Gastrocnemius medialis (tissue), 4 donors: Measurements from ENCODE around the gene ARF1. TPM values are rescaled to one million over a fixed set of nuclear protein-coding genes. Genes with fewer than 3 reads are reported as not detected.

Experiments used
- ATAC-seq, 2 donors: fragments of 150-250 bp; one replicate each; pipeline ENCODE4 v1.9.1; 2016
- DNase-seq, 2 donors: peaks; one replicate each; pipeline ENCODE4 v3.0.0-alpha.2; 2019
- H3K27ac ChIP-seq, 4 donors: fragments of 200-600 bp; sonication (generic); 1 replicate in 1 of 4; 2 replicates in 3 of 4; pipeline ENCODE4 v1.5.1; 2016 to 2018; ENCODE audit warnings: mild to moderate bottlenecking in 2 of 4, moderate library complexity in 1 of 4
- H3K27me3 ChIP-seq, 3 donors: fragments of 200-600 bp; sonication (generic) in 2 of 3; 1 replicate in 1 of 3; 2 replicates in 2 of 3; pipeline versions ENCODE4 v1.5.1 to v1.6.0; 2016 to 2019; ENCODE audit warnings: mild to moderate bottlenecking in 1 of 3, moderate library complexity in 1 of 3
- H3K36me3 ChIP-seq, 2 donors: fragments of 200-600 bp; sonication (generic) in 1 of 2; one replicate each; pipeline ENCODE4 v1.5.1; 2017 to 2018
- H3K4me1 ChIP-seq, 2 donors: fragments of 200-600 bp; sonication (generic) in 1 of 2; one replicate each; pipeline ENCODE4 v1.5.1; 2016 to 2017; ENCODE audit warnings: mild to moderate bottlenecking in 2 of 2
- H3K4me3 ChIP-seq, 4 donors: fragments of 200-600 bp; sonication (generic) in 3 of 4; 1 replicate in 1 of 4; 2 replicates in 3 of 4; pipeline ENCODE4 v1.5.1; 2016 to 2019; ENCODE audit warnings: mild to moderate bottlenecking in 2 of 4
- H3K9me3 ChIP-seq, 3 donors: fragments of 200-600 bp; sonication (generic) in 2 of 3; 1 replicate in 1 of 3; 2 replicates in 2 of 3; pipeline ENCODE4 v1.5.1; 2016 to 2019
- POLR2A ChIP-seq, 2 donors: fragments of 450-650 bp; IDR thresholded peaks; one replicate each; pipeline ENCODE4 v1.6.1; 2017; ENCODE audit warnings: antibody characterized with exemption in 2 of 2, mild to moderate bottlenecking in 2 of 2, moderate library complexity in 2 of 2
- in situ Hi-C, 4 donors: fragments of 200-750 bp; cut with MboI; loops; one replicate each; pipeline versions ENCODE4 v1.15.0 to v1.8.0; 2017; ENCODE audit warnings: low sequenced_read_pairs in 4 of 4
- intact Hi-C: fragments of 100-400 bp; cut with DNase I; formaldehyde crosslinking; loops from one replicate; pipeline ENCODE4 v1.15.1; 2023; ENCODE audit warnings: low total_unique reads
- total RNA-seq, 4 donors: library from RNA; depleted of rRNA; stranded (reverse); fragments of >200 nt; gene quantifications; one replicate each; pipeline versions ENCODE4 v1.1.0 to v1.2.3, GENCODE V29; 2016
- TF ChIP-seq, protein P1 (sequence below), 5 experiments: fragments of 450-650 bp in 3 of 5; fragments of 200-600 bp in 2 of 5; sonication (generic) in 2 of 5; IDR thresholded peaks in 4 of 5; conservative IDR thresholded peaks in 1 of 5; 1 replicate in 4 of 5; 2 replicates in 1 of 5; pipeline ENCODE4 v1.5.1; 2016 to 2019; ENCODE audit warnings: antibody characterized with exemption in 5 of 5, mild to moderate bottlenecking in 3 of 5, moderate library complexity in 3 of 5

The ARF1 gene
- total RNA-seq, 4 donors from 2014 or later, result 234 to 422 (median 306) TPM

DNA sequence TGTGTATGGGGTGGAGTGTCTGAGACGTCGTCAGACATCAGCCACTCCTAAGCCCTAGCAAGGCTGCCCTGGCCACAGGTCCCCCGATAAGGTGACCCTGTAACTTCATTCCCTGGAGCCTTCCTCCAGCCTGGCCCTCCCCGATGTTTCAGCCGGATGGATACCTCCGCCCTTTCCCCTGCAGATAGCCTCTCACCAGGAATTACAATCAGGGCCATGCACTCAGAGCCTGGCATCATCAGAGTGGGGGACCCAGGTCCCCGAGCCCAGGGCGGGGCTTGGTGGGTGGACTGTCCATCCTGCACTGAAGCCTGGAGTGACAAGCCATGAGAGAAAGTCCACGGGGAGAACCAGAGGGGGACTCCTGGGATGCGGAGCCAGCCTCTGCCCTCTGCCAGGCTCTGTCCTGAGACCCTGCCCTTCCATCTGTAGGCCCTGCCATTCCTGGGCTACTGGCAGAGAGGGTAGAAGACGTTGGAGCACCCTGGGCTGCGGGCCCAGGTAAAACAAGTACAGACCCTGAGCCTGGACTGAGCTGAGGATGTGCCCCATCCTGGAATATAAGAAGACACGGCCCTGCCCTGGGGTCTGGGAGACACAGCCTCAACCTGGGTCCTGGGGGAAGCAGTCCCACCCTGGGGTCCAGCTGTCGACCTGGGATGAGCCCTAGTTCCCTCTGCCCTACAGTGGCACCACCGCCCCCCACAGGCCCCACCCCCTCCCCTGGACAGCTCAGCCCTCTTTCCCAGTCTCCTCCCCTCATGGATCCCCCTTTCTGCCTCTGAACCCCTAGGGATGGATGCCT lies 16.8 kb upstream of the ARF1 start:
- in situ Hi-C loops, result no loop called here
- Histone ChIP-seq H3K27me3 (peaks cover 46 to 68% (median 51%) of the 10 kb centered on the region in 3 donors), H3K9me3 (no peaks in the 10 kb centered on the region), H3K4me3 (no peak overlapping the region), H3K27ac (no peak overlapping the region), H3K4me1 (no peaks in the 10 kb centered on the region), H3K36me3 (no peaks in the 10 kb centered on the region)
- ATAC-seq (no peak), DNase-seq (no peak)
- TF ChIP-seq POLR2A (IDR thresholded peaks at IDR 0.05), result no peak
- TF ChIP-seq, protein P1, sequence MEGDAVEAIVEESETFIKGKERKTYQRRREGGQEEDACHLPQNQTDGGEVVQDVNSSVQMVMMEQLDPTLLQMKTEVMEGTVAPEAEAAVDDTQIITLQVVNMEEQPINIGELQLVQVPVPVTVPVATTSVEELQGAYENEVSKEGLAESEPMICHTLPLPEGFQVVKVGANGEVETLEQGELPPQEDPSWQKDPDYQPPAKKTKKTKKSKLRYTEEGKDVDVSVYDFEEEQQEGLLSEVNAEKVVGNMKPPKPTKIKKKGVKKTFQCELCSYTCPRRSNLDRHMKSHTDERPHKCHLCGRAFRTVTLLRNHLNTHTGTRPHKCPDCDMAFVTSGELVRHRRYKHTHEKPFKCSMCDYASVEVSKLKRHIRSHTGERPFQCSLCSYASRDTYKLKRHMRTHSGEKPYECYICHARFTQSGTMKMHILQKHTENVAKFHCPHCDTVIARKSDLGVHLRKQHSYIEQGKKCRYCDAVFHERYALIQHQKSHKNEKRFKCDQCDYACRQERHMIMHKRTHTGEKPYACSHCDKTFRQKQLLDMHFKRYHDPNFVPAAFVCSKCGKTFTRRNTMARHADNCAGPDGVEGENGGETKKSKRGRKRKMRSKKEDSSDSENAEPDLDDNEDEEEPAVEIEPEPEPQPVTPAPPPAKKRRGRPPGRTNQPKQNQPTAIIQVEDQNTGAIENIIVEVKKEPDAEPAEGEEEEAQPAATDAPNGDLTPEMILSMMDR (IDR thresholded peaks at IDR 0.05 in 4 of 5, conservative IDR thresholded peaks at IDR 0.05 in 1 of 5), result no peak
- intact Hi-C loops, result no loop called here

DNA sequence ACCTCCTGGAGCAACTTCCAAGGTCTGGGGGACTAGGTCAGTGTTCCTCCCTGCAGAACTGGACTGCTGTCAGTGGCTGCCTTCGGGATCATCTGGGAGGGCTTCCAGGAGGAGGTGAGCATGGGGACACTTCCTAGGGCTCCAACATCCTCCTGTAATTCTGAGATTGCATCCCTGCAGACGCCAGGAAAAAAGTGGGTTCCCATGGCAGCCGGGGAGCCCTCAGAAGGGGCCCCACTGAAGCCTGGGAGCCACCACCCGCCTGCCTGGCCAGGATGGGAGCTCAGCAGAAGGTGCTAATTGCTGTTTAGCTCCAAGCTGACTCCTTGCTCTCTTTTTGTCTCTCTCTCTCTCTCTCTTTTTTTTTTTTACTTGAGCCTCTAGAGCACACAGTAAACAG lies 16.1 kb upstream of the ARF1 start:
- no peaks in the 10 kb centered on the region for H3K9me3 ChIP-seq
- intact Hi-C loops (no loop called here), in situ Hi-C loops (no loop called here)
- DNase-seq (no peak), ATAC-seq (no peak)
- no peak overlapping the region for H3K27ac ChIP-seq
- H3K4me1 ChIP-seq, result no peaks in the 10 kb centered on the region
- no peak overlapping the region for H3K4me3 ChIP-seq
- TF ChIP-seq, protein P1 (IDR thresholded peaks at IDR 0.05 in 4 of 5, conservative IDR thresholded peaks at IDR 0.05 in 1 of 5), result no peak
- peaks cover 39 to 68% (median 49%) of the 10 kb centered on the region in 3 donors for H3K27me3 ChIP-seq
- no peaks in the 10 kb centered on the region for H3K36me3 ChIP-seq

DNA sequence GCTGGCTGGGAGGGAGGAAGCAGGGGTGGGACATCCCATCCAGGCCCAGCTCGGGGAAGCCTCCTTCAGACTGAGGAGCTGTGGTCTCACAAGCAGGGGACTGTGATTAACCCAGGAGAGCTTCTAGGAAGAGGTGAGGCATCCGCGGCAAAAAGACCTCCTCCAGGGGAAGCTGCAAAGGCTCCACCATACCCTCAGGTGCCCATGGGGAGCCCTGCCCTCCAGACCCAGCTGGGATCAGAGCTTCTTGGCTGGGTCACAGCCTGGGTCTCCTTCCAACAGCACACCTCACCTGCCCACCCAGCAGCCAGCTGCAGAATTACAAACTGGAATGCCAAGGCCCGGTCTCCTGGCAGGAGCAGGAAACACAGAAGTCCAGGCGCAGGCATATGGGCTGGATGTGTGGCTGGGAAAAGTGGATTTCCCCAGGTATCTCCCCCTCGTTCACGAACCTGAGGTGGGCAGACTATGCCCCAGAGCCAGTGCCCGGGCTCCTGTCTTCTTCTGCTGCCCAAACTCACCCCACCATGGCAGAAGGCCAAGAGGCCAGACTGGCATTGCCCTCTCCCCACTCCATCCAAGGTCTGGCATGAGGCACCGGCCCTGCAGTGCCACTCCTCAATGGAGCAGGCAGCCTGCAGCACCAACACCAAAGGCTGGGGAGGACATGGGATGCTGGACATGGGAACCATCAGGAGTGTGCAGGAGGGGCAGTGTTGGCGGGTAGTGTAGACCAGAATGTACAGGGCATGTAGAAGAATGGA lies 15.4 kb upstream of the ARF1 start:
- TF ChIP-seq, protein P1 (IDR thresholded peaks at IDR 0.05 in 4 of 5, conservative IDR thresholded peaks at IDR 0.05 in 1 of 5), result no peak
- TF ChIP-seq POLR2A (IDR thresholded peaks at IDR 0.05), result no peak
- Histone ChIP-seq H3K27ac (no peak overlapping the region), H3K36me3 (no peaks in the 10 kb centered on the region), H3K4me1 (no peaks in the 10 kb centered on the region), H3K27me3 (peaks cover 34 to 61% (median 43%) of the 10 kb centered on the region in 3 donors), H3K9me3 (no peaks in the 10 kb centered on the region), H3K4me3 (no peak overlapping the region)
- DNase-seq (no peak), ATAC-seq (no peak)
- intact Hi-C loops (no loop called here), in situ Hi-C loops (no loop called here)

DNA sequence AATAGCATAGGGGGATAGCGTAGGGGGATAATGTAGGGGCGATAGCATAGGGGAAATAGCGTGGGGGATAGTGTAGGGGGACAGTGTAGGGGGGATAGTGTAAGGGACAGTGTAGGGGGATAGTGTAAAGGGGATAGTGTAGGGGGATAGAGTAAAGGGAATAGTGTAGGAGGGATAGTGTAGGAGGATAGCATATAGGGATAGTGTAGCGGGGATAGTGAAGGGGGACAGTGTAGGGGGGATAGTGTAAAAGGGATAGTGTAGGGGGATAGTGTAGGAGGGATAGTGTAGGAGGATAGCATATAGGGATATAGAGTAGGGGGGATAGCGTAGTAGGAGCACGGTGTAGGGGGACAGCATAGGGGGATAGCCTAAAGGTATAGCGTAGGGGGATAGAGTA lies 14.1 kb upstream of the ARF1 start:
- Histone ChIP-seq H3K4me1 (no peaks in the 10 kb centered on the region), H3K27ac (no peak overlapping the region), H3K9me3 (no peaks in the 10 kb centered on the region), H3K36me3 (no peaks in the 10 kb centered on the region), H3K27me3 (peaks cover 27 to 51% (median 41%) of the 10 kb centered on the region in 3 donors), H3K4me3 (no peak overlapping the region)
- in situ Hi-C loops, result no loop called here
- no peak for DNase-seq
- no peak for ATAC-seq
- TF ChIP-seq, protein P1 (IDR thresholded peaks at IDR 0.05 in 4 of 5, conservative IDR thresholded peaks at IDR 0.05 in 1 of 5), result no peak
- TF ChIP-seq POLR2A (IDR thresholded peaks at IDR 0.05), result no peak
- intact Hi-C loops, result no loop called here
